AG04449 (cell line): ENCODE measurements around the gene SPRYD3.

Experiments used
- CTCF ChIA-PET: fragments of 350-600 bp; formaldehyde crosslinking; extraction: SDS; loops from one replicate; lab custom pipeline; 2021; ENCODE audit warnings: antibody characterized with exemption; lab: Yijun Ruan, JAX
- POLR2A ChIA-PET: fragments of 400-600, 350-600 bp; formaldehyde crosslinking; extraction: SDS; loops from one replicate; lab custom pipeline; 2020; ENCODE audit warnings: antibody characterized with exemption, inconsistent platforms; lab: Yijun Ruan, JAX
- DNase-seq: peaks from one replicate; pipeline ENCODE4 v3.0.0-alpha.2; 2010; ENCODE audit warnings: low read depth, low spot score
- H3K4me3 ChIP-seq: 2 replicates; pipeline ENCODE4 v1.5.1; 2011; ENCODE audit warnings: low read depth, mild to moderate bottlenecking, control low read depth, low read length
- TF ChIP-seq, protein P1 (sequence below): IDR thresholded peaks from one replicate; pipeline ENCODE4 v1.5.1; 2011; ENCODE audit warnings: mild to moderate bottlenecking, moderate library complexity, low read length, control low read depth, inconsistent platforms; ENCODE audit not compliant: insufficient read depth; ENCODE audit errors: missing control alignments

The SPRYD3 gene

DNA sequence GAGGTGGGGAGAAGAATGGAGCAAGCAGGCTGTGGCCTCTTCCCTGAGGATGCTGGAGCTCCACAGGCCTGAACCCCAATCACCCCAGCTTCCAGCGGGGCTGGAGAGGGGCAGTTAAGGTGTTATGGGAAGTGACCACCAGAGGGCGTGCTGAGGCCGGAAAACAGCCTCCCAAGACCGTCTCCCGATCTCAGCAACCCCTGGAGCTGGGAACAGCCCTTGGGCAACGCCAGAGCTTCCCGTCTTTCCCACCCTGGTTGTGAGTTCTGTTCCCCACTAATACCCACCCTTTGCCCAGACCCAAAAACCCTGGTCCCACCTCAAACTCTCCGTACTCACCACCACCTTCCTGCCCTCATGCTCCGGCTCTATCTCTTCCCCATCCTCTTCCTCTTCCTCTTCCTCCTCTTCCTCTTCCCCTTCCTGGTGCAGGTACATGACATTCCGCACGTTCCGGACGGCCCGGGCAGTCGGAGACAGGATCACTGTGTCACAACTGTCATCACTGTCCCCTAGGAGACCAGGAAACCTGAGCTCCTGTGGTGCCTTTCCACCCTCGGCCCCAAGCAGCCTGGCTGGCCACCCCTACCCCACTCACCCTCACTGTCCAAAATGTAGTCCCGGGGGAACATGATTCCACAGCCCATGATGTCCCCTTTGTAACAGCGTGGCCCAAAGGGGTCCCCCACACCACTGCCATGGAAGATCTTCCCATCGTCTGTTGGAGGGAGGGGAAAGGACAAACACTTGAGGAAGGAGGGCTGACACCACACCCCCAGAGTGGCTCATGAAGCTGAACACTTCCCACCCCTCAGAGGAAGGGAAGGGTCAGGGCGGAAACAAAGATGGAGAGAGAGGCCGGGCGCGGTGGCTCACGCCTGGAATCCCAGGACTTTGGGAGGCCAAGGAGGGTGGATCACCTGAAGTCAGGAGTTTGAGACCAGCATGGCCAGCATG is 12.9 kb downstream of the SPRYD3 start:
- CTCF ChIA-PET, result interaction anchor here (0.9 to 28.9 kb wide), 40 partner anchors 11 to 286 kb away, joined by 3 to 655 read pairs (median 6); partner anchors contain the start of genes AAAS, CSAD, IGFBP6 and ITGB7
- no peak overlapping the region for H3K4me3 ChIP-seq

DNA sequence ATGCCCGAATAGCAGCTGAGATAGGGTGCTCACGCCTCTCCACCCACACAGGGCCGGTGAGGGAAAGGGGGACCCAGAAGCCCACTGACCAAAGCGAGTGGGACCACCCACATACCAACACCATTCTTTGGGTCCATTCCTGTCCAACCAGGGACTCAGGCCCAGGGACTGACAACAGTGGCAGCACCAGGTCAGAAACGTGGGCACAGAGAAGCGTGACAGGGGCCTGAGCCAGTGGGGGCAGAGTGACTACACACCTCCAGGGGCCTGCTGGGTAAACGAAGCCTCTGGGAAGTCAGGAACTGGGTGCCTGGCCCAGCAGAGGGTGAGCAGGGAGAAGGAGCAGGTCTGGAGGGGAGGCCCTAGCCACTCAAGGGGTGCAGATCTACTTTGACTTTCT is 13.7 kb downstream of the SPRYD3 start:
- ChIA-PET POLR2A (interaction anchor here (0.9 to 8.2 kb wide), 11 partner anchors 7 to 132 kb away, joined by 3 to 74 read pairs (median 7); partner anchors contain the start of genes IGFBP6, SOAT2, SPRYD3 and ZNF740), CTCF (interaction anchor here (1.0 to 28.9 kb wide), 34 partner anchors 10 to 287 kb away, joined by 3 to 655 read pairs (median 7); partner anchors contain the start of genes AAAS, CSAD, IGFBP6 and SOAT2)
- TF ChIP-seq, protein P1, sequence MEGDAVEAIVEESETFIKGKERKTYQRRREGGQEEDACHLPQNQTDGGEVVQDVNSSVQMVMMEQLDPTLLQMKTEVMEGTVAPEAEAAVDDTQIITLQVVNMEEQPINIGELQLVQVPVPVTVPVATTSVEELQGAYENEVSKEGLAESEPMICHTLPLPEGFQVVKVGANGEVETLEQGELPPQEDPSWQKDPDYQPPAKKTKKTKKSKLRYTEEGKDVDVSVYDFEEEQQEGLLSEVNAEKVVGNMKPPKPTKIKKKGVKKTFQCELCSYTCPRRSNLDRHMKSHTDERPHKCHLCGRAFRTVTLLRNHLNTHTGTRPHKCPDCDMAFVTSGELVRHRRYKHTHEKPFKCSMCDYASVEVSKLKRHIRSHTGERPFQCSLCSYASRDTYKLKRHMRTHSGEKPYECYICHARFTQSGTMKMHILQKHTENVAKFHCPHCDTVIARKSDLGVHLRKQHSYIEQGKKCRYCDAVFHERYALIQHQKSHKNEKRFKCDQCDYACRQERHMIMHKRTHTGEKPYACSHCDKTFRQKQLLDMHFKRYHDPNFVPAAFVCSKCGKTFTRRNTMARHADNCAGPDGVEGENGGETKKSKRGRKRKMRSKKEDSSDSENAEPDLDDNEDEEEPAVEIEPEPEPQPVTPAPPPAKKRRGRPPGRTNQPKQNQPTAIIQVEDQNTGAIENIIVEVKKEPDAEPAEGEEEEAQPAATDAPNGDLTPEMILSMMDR, result no peak
- no peak overlapping the region for H3K4me3 ChIP-seq
- no peak for DNase-seq

More for the DNA sequence above, 12.9 kb downstream of the SPRYD3 start:
- TF ChIP-seq, protein P1, result peak; percentile 85
- POLR2A ChIA-PET, result interaction anchor here (0.8 to 8.2 kb wide), 11 partner anchors 8 to 131 kb away, joined by 3 to 74 read pairs (median 7); partner anchors contain the start of genes CSAD, IGFBP6, SOAT2 and SPRYD3
- DNase-seq, result no peak

DNA sequence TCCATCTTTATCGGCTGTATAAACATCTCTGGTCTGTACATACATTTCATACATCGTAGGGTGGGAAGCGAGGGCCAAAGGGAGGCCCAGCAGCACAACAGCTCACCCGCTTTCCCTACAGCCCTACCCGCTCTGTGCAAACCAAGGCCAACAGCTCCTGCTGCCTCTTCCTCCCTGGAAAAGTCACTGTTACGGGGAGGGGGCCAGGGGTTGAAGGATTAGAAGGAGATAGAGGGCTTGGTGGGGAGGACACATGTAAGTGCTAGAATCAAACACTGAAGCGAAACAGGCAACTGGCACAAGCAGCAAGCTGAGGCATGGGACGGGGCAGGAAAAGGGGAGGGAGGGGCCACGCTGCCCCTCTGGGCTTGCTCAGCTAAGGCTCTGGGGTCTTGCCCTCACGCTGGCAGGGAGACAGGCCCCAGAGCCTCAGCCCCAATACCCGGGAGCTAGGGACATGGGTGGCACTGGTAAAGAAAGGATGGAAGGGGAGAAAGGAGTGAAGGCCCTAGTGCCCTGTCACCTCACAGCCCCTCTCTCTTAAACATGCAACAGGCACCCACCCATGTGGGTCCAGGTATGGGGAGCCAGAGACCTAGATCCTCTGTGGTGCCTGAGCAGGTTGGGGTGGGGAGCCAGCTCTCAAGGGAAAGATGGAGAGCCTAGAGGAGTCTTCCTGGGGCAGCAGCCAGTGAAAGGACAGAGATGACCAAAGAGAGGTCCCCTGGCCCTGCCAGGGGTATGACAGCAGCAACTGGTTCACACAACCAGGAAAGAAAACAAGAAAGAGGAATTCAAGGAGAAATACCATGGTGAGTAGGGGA is 14.4 kb downstream of the SPRYD3 start:
- H3K4me3 ChIP-seq, result no peak overlapping the region
- ChIA-PET POLR2A (interaction anchor here (0.9 to 8.2 kb wide), 10 partner anchors 8 to 133 kb away, joined by 3 to 74 read pairs (median 8); partner anchors contain the start of genes IGFBP6, SOAT2, SPRYD3 and ZNF740), CTCF (interaction anchor here (0.9 to 28.9 kb wide), 25 partner anchors 9 to 280 kb away, joined by 3 to 655 read pairs (median 11); partner anchors contain the start of genes AAAS, CSAD, IGFBP6 and SOAT2)
- TF ChIP-seq, protein P1, result no peak
- no peak for DNase-seq

GRCh38 chr12:53063708-53064612 is 15.2 kb downstream of the SPRYD3 start:
- ChIA-PET CTCF (interaction anchor here (0.7 to 28.9 kb wide), 16 partner anchors 8 to 235 kb away, joined by 3 to 655 read pairs (median 22); partner anchors contain the start of genes CSAD, IGFBP6, MYG1 and SOAT2), POLR2A (interaction anchor here (0.7 to 8.2 kb wide), 9 partner anchors 9 to 134 kb away, joined by 3 to 74 read pairs (median 10); partner anchors contain the start of genes IGFBP6, SOAT2, SPRYD3 and ZNF740)
- no peak overlapping the region for H3K4me3 ChIP-seq
- TF ChIP-seq, protein P1, result no peak
- no peak for DNase-seq
